SK-N-SH treated with all-trans-retinoic acid at 6 μM for 48 hours (cell line): ENCODE data around the gene KIF13A.

ENCODE experiments used
- ATAC-seq: fragments of 200-7000 bp; cut with Tn5 transposase; 3 replicates; pipeline ENCODE4 v1.9.1; 2020; ENCODE audit warnings: mild to moderate bottlenecking, moderate library complexity
- ARNTL ChIP-seq: fragments of 450-650 bp; formaldehyde crosslinking; IDR thresholded peaks from 2 replicates; pipeline ENCODE4 v1.5.0; 2020; ENCODE audit warnings: low read depth, mild to moderate bottlenecking, moderate library complexity, borderline replicate concordance
- BACH2 ChIP-seq: fragments of 250-450 bp; sonication (Bioruptor Pico); IDR thresholded peaks from 2 replicates; pipeline ENCODE4 v1.9.0; 2021; ENCODE audit warnings: mild to moderate bottlenecking, borderline replicate concordance
- CSRNP3 ChIP-seq: fragments of 250-450 bp; sonication (Bioruptor Pico); IDR thresholded peaks from 2 replicates; pipeline ENCODE4 v1.5.1; 2021; ENCODE audit warnings: mild to moderate bottlenecking, moderate library complexity
- GLIS3 ChIP-seq: fragments of 250-450 bp; sonication (Bioruptor Pico); IDR thresholded peaks from 2 replicates; pipeline ENCODE4 v1.5.0; 2020; ENCODE audit warnings: mild to moderate bottlenecking, moderate library complexity
- ISL1 ChIP-seq: fragments of 250-450 bp; sonication (Bioruptor Pico); IDR thresholded peaks from 2 replicates; pipeline ENCODE4 v2.1.2; 2022; ENCODE audit warnings: mild to moderate bottlenecking, moderate library complexity
- OSR1 ChIP-seq: fragments of 250-450 bp; sonication (Bioruptor Pico); IDR thresholded peaks from 2 replicates; pipeline ENCODE4 v1.8.0; 2022; ENCODE audit warnings: moderate library complexity, mild to moderate bottlenecking, inconsistent platforms
- PATZ1 ChIP-seq: fragments of 250-450 bp; sonication (Bioruptor Pico); IDR thresholded peaks from 2 replicates; pipeline ENCODE4 v1.8.0; 2020; ENCODE audit warnings: mild to moderate bottlenecking, moderate library complexity, borderline replicate concordance
- POU6F1 ChIP-seq: fragments of 250-450 bp; sonication (Bioruptor Pico); IDR thresholded peaks from 2 replicates; pipeline ENCODE4 v1.8.0; 2021; ENCODE audit warnings: low read depth, mild to moderate bottlenecking, moderate library complexity, borderline replicate concordance
- PPARA ChIP-seq: fragments of 250-450 bp; sonication (Bioruptor Pico); IDR thresholded peaks from 2 replicates; pipeline ENCODE4 v1.5.0; 2020; ENCODE audit warnings: mild to moderate bottlenecking, borderline replicate concordance
- RARB ChIP-seq: fragments of 250-450 bp; sonication (Bioruptor Pico); IDR thresholded peaks from 2 replicates; pipeline ENCODE4 v1.8.0; 2021; ENCODE audit warnings: mild to moderate bottlenecking, moderate library complexity
- TCF4 ChIP-seq: fragments of 250-450 bp; sonication (Bioruptor Pico); IDR thresholded peaks from 2 replicates; pipeline ENCODE4 v1.8.0; 2021; ENCODE audit warnings: mild to moderate bottlenecking, moderate library complexity, borderline replicate concordance
- TOX ChIP-seq: fragments of 250-450 bp; sonication (Bioruptor Pico); IDR thresholded peaks from 2 replicates; pipeline ENCODE4 v1.8.0; 2021; ENCODE audit warnings: mild to moderate bottlenecking, moderate library complexity, borderline replicate concordance
- TSHZ2 ChIP-seq: fragments of 250-450 bp; sonication (Bioruptor Pico); IDR thresholded peaks from 2 replicates; pipeline ENCODE4 v1.5.0; 2020; ENCODE audit warnings: mild to moderate bottlenecking, moderate library complexity
- ZC3H10 ChIP-seq: fragments of 250-450 bp; sonication (Bioruptor Pico); IDR thresholded peaks from 2 replicates; pipeline ENCODE4 v1.5.1; 2021; ENCODE audit warnings: mild to moderate bottlenecking, moderate library complexity
- ZFP3 ChIP-seq: fragments of 250-450 bp; sonication (Bioruptor Pico); IDR thresholded peaks from 2 replicates; pipeline ENCODE4 v1.5.0; 2020; ENCODE audit warnings: mild to moderate bottlenecking, moderate library complexity
- ZFP30 ChIP-seq: fragments of 450-650 bp; formaldehyde crosslinking; IDR thresholded peaks from 2 replicates; pipeline ENCODE4 v1.5.0; 2022; ENCODE audit warnings: mild to moderate bottlenecking, moderate library complexity
- ZNF565 ChIP-seq: fragments of 450-650 bp; formaldehyde crosslinking; conservative IDR thresholded peaks from 2 replicates; pipeline ENCODE4 v1.5.0; 2020; ENCODE audit warnings: low read depth, mild to moderate bottlenecking, moderate library complexity
- ZNF70 ChIP-seq: fragments of 450-650 bp; formaldehyde crosslinking; IDR thresholded peaks from 2 replicates; pipeline ENCODE4 v1.5.0; 2020; ENCODE audit warnings: mild to moderate bottlenecking, moderate library complexity

Gene KIF13A

GRCh38 chr6:17957904-17958620 lies 29.4 kb downstream of the KIF13A start (continued):
- TF ChIP-seq PPARA (CRISPR knock-in tag) (no peak), BACH2 (CRISPR knock-in tag) (no peak), RARB (CRISPR knock-in tag) (no peak), ZNF565 (CRISPR knock-in tag) (no peak)

- no peak for TF ChIP-seq ZFP3 (CRISPR knock-in tag)
- TF ChIP-seq GLIS3 (CRISPR knock-in tag) = no peak
- TF ChIP-seq TSHZ2 (CRISPR knock-in tag) = no peak
- TF ChIP-seq ISL1 (CRISPR knock-in tag) = no peak
- no peak for TF ChIP-seq ZNF70 (CRISPR knock-in tag)
- no peak for TF ChIP-seq ARNTL (CRISPR knock-in tag)
- TF ChIP-seq TCF4 (CRISPR knock-in tag) = no peak
- no peak for TF ChIP-seq ZFP30 (CRISPR knock-in tag)
- no peak for TF ChIP-seq OSR1
- no peak for TF ChIP-seq PATZ1 (CRISPR knock-in tag)
- no peak for TF ChIP-seq ZC3H10 (CRISPR knock-in tag)
- TF ChIP-seq BACH2 (CRISPR knock-in tag) = no peak
- no peak for TF ChIP-seq CSRNP3
- ATAC-seq = no peak
These were observed 29.9 kb downstream of the KIF13A start for GRCh38 chr6:17957498-17957897.

- ATAC-seq = no peak
- TF ChIP-seq PPARA (CRISPR knock-in tag) (no peak), ZFP3 (CRISPR knock-in tag) (no peak), PATZ1 (CRISPR knock-in tag) (no peak), POU6F1 (CRISPR knock-in tag) (no peak), TCF4 (CRISPR knock-in tag) (no peak), BACH2 (CRISPR knock-in tag) (no peak), ISL1 (CRISPR knock-in tag) (no peak), ZFP30 (CRISPR knock-in tag) (no peak), ZNF565 (CRISPR knock-in tag) (no peak), TOX (CRISPR knock-in tag) (no peak), ARNTL (CRISPR knock-in tag) (no peak), RARB (CRISPR knock-in tag) (no peak), ZC3H10 (CRISPR knock-in tag) (no peak)
These were observed 30.3 kb downstream of the KIF13A start for GRCh38 chr6:17957086-17957485.
